H1 (cell line): ENCODE data around the gene RWDD3. TPM values are rescaled to one million over a fixed set of nuclear protein-coding genes. Genes with fewer than 3 reads are reported as not detected.

ENCODE experiments used
- CTCF ChIA-PET: fragments of 300-600 bp; sonication (Branson Sonifier 250); formaldehyde crosslinking; loops from one replicate; lab custom pipeline; 2021; ENCODE audit not compliant: partially characterized antibody; lab: Charles Lee
- POLR2A ChIA-PET: fragments of 300-600 bp; sonication (Branson Sonifier 250); formaldehyde crosslinking; loops from one replicate; lab custom pipeline; 2021; ENCODE audit warnings: inconsistent platforms; ENCODE audit not compliant: partially characterized antibody; lab: Charles Lee
- DNase-seq, 2 experiments: peaks; one replicate each; pipeline versions ENCODE4 v3.0.0 to v3.0.0-alpha.2; 2010 to 2022; ENCODE audit warnings: low spot score in 2 of 2, low read depth in 1 of 2, mixed read lengths in 1 of 2
- FAIRE-seq: peaks from 2 replicates; lab custom pipeline; 2011; peaks lifted over from hg19 to GRCh38; lab: Jason Lieb, UNC
- H2AFZ ChIP-seq: 2 replicates; pipeline ENCODE4 v1.8.1; 2012; ENCODE audit warnings: low read length, inconsistent platforms
- H2AK5ac ChIP-seq: 2 replicates; pipeline ENCODE4 v1.6.1; 2013; ENCODE audit warnings: low read depth, low read length
- H2BK120ac ChIP-seq: replicated peaks from 2 replicates; pipeline ENCODE3; 2013; ENCODE audit warnings: low read depth, low read length, inconsistent platforms
- H2BK12ac ChIP-seq: 2 replicates; pipeline ENCODE4 v1.6.1; 2013; ENCODE audit warnings: low read depth, low read length
- H2BK15ac ChIP-seq: 2 replicates; pipeline ENCODE4 v1.6.1; 2013; ENCODE audit warnings: low read length
- H2BK20ac ChIP-seq: 2 replicates; pipeline ENCODE4 v1.6.1; 2013; ENCODE audit warnings: low read length
- H2BK5ac ChIP-seq: 2 replicates; pipeline ENCODE4 v1.6.1; 2013; ENCODE audit warnings: low read depth, low read length
- H3K14ac ChIP-seq: 2 replicates; pipeline ENCODE4 v1.6.1; 2013; ENCODE audit warnings: inconsistent platforms; ENCODE audit not compliant: insufficient read length
- H3K18ac ChIP-seq: 2 replicates; pipeline ENCODE4 v1.6.1; 2013; ENCODE audit warnings: low read length; ENCODE audit errors: extremely low read depth
- H3K23ac ChIP-seq: 2 replicates; pipeline ENCODE4 v1.6.1; 2013; ENCODE audit warnings: inconsistent platforms; ENCODE audit not compliant: insufficient read length
- H3K23me2 ChIP-seq: 2 replicates; pipeline ENCODE4 v1.6.1; 2013; ENCODE audit warnings: low read depth, low read length
- H3K27ac ChIP-seq: 2 replicates; pipeline ENCODE4 v1.6.1; 2011; ENCODE audit warnings: low read depth, low read length, inconsistent platforms
- H3K27me3 ChIP-seq, 4 experiments: replicated peaks in 1 of 4; 1 replicate in 1 of 4; 2 replicates in 3 of 4; pipeline versions ENCODE4 v1.6.1 to v1.8.1; 2011 to 2013; ENCODE audit warnings: low read length in 3 of 4, mild to moderate bottlenecking in 3 of 4, inconsistent platforms in 2 of 4, mixed read lengths in 2 of 4, moderate library complexity in 1 of 4; ENCODE audit not compliant: control insufficient read depth in 3 of 4, insufficient read depth in 3 of 4; ENCODE audit errors: extremely low read depth in 1 of 4
- H3K36me3 ChIP-seq, 4 experiments: 2 replicates each; pipeline versions ENCODE4 v1.6.1 to v1.8.1; 2011 to 2013; ENCODE audit warnings: mild to moderate bottlenecking in 4 of 4, low read length in 3 of 4, moderate library complexity in 2 of 4, control low read depth in 1 of 4, inconsistent platforms in 1 of 4; ENCODE audit not compliant: insufficient read depth in 4 of 4, control insufficient read depth in 2 of 4
- H3K4ac ChIP-seq: replicated peaks from 2 replicates; pipeline ENCODE3; 2013; ENCODE audit warnings: low read length, low read depth, mixed read lengths, inconsistent platforms; ENCODE audit not compliant: insufficient read length
- H3K4me1 ChIP-seq, 4 experiments: replicated peaks in 1 of 4; 1 replicate in 1 of 4; 2 replicates in 3 of 4; pipeline versions ENCODE4 v1.6.1 to v1.8.1; 2011 to 2013; ENCODE audit warnings: low read length in 3 of 4, inconsistent platforms in 2 of 4, mixed read lengths in 1 of 4; ENCODE audit not compliant: insufficient read depth in 4 of 4, control insufficient read depth in 3 of 4
- H3K4me2 ChIP-seq, 2 experiments: 2 replicates each; pipeline versions ENCODE4 v1.6.1 to v1.8.1; 2011 to 2013; ENCODE audit warnings: low read depth in 2 of 2, low read length in 2 of 2, control low read depth in 1 of 2, inconsistent platforms in 1 of 2, mild to moderate bottlenecking in 1 of 2; ENCODE audit not compliant: insufficient read depth in 1 of 2
- H3K4me3 ChIP-seq, 4 experiments: fragments of 200-600, 300-600 bp in 1 of 4; sonication (generic), shearing (Covaris generic), sonication (Bioruptor Twin) in 1 of 4; 2 replicates each; pipeline versions ENCODE4 v1.5.1 to v1.8.1; 2011 to 2016; ENCODE audit warnings: low read length in 4 of 4, low read depth in 3 of 4, control low read depth in 2 of 4, inconsistent platforms in 2 of 4, mild to moderate bottlenecking in 2 of 4, mixed read lengths in 1 of 4, moderate library complexity in 1 of 4; ENCODE audit not compliant: insufficient read depth in 2 of 4; ENCODE audit errors: extremely low read depth in 1 of 4
- H3K56ac ChIP-seq: replicated peaks from 2 replicates; pipeline ENCODE3; 2013; ENCODE audit warnings: low read depth, mild to moderate bottlenecking, mixed read lengths, low read length, inconsistent platforms; ENCODE audit not compliant: insufficient read length
- H3K79me1 ChIP-seq: 2 replicates; pipeline ENCODE4 v1.6.1; 2013; ENCODE audit warnings: low read depth, low read length, control low read depth
- H3K79me2 ChIP-seq, 2 experiments: 2 replicates each; pipeline versions ENCODE4 v1.6.1 to v1.8.1; 2012 to 2013; ENCODE audit warnings: low read length in 2 of 2, mild to moderate bottlenecking in 2 of 2, inconsistent platforms in 1 of 2; ENCODE audit not compliant: insufficient read depth in 2 of 2, control insufficient read depth in 1 of 2
- H3K9ac ChIP-seq, 4 experiments: replicated peaks in 1 of 4; 1 replicate in 1 of 4; 2 replicates in 3 of 4; pipeline versions ENCODE4 v1.6.1 to v1.8.1; 2011 to 2013; ENCODE audit warnings: low read depth in 3 of 4, low read length in 3 of 4, control low read depth in 2 of 4, mild to moderate bottlenecking in 2 of 4, moderate library complexity in 2 of 4, inconsistent platforms in 1 of 4; ENCODE audit errors: extremely low read depth in 1 of 4
- H3K9me3 ChIP-seq, 2 experiments: 2 replicates each; pipeline versions ENCODE4 v1.6.1 to v1.8.1; 2012 to 2013; ENCODE audit warnings: mild to moderate bottlenecking in 2 of 2, moderate library complexity in 2 of 2, control low read depth in 1 of 2, inconsistent platforms in 1 of 2, low read depth in 1 of 2, low read length in 1 of 2, mixed read lengths in 1 of 2; ENCODE audit not compliant: insufficient read depth in 2 of 2
- H4K20me1 ChIP-seq, 2 experiments: replicated peaks in 1 of 2; 2 replicates each; pipeline versions ENCODE3 to v1.8.1; 2011 to 2013; ENCODE audit warnings: inconsistent platforms in 2 of 2, low read length in 2 of 2, mild to moderate bottlenecking in 1 of 2; ENCODE audit not compliant: insufficient read depth in 2 of 2, control insufficient read depth in 1 of 2
- H4K5ac ChIP-seq: 2 replicates; pipeline ENCODE4 v1.6.1; 2013; ENCODE audit warnings: low read length, low read depth, mixed read lengths, inconsistent platforms; ENCODE audit not compliant: insufficient read length
- H4K8ac ChIP-seq: 2 replicates; pipeline ENCODE4 v1.8.0; 2013; ENCODE audit warnings: mild to moderate bottlenecking, moderate library complexity, low read length, inconsistent platforms; ENCODE audit not compliant: insufficient read depth; ENCODE audit errors: extremely low read depth
- H4K91ac ChIP-seq: replicated peaks from 2 replicates; pipeline ENCODE3; 2013; ENCODE audit warnings: low read length, mixed read lengths, inconsistent platforms; ENCODE audit not compliant: insufficient read length
- HDAC6 ChIP-seq: IDR thresholded peaks from one replicate; pipeline ENCODE4 v1.7.1; 2012; ENCODE audit warnings: low read depth, mild to moderate bottlenecking, inconsistent platforms, low read length, moderate library complexity
- WGBS, 2 experiments: shearing (Covaris generic) in 1 of 2; methylation state at CpG; one replicate each; pipeline versions ENCODE4 v1.1.6 to v1.1.7; 2013 to 2015; ENCODE audit warnings: low lambda C conversion rate in 2 of 2, mixed read lengths in 2 of 2, inconsistent platforms in 1 of 2, low coverage in 1 of 2, missing lambda C conversion rate in 1 of 2; ENCODE audit not compliant: insufficient replicate concordance in 2 of 2, insufficient coverage in 1 of 2, insufficient read length in 1 of 2; ENCODE audit errors: extremely low coverage in 1 of 2, missing lambda C conversion rate in 1 of 2; 5-methylcytosine and 5-hydroxymethylcytosine counted together
- polyA plus RNA-seq, 7 experiments: library from polyadenylated mRNA; depleted of rRNA in 3 of 7; stranded (reverse) in 5 of 7; unstranded in 2 of 7; fragments of >200 nt in 5 of 7; fragments of 200-250 nt in 2 of 7; gene quantifications; 1 replicate in 5 of 7; 2 replicates in 1 of 7; 4 replicates in 1 of 7; pipeline versions ENCODE4 v1.2.1 to v1.2.3, GENCODE V29; 2011 to 2013; ENCODE audit warnings: missing spikeins in 2 of 7, mixed read lengths in 2 of 7
- total RNA-seq: library from RNA; stranded (reverse); fragmentation: NEBNext Ultra II Directional; extraction: Animal tissue kit (Norgen Biotek cat#: 25700); gene quantifications from 2 replicates; pipeline ENCODE4 v1.2.1, GENCODE V29; 2021

RWDD3 gene
- total and polyA plus RNA-seq, 2 of the 8 experiments (the other 6 are each of a cell fraction or from before 2014, with no cell fraction given), result 7.9 to 14.5 TPM

- ChIA-PET POLR2A (no interaction called here), CTCF (interaction anchor here (0.5 to 1.9 kb wide), 4 partner anchors 18 to 554 kb away, joined by 3 to 6 read pairs (median 5); no protein-coding TSS in a partner anchor)
- Histone ChIP-seq H3K23ac (no peak overlapping the region), H4K91ac (no peak overlapping the region), H3K79me2 (no peaks in the 10 kb centered on the region), H2AK5ac (no peak overlapping the region), H3K56ac (no peak overlapping the region), H3K27ac (no peak overlapping the region), H3K27me3 (peaks cover 0 to 1% (median 0%) of the 10 kb centered on the region in 4 experiments; a peak in 1 of 7 replicates), H2BK12ac (no peak overlapping the region), H4K5ac (no peak overlapping the region), H4K20me1 (no peaks in the 10 kb centered on the region), H3K36me3 (no peaks in the 10 kb centered on the region), H2BK5ac (no peak overlapping the region), H2AFZ (no peak overlapping the region), H4K8ac (no peak overlapping the region), H3K23me2 (no peaks in the 10 kb centered on the region), H2BK20ac (no peak overlapping the region), H3K79me1 (no peaks in the 10 kb centered on the region), H2BK120ac (no peak overlapping the region), H3K14ac (no peak overlapping the region), H3K4me2 (no peak overlapping the region), H2BK15ac (no peak overlapping the region), H3K18ac (no peak overlapping the region), H3K4me3 (no peak overlapping the region), H3K4ac (no peak overlapping the region), H3K4me1 (no peaks in the 10 kb centered on the region; a peak in 1 of 7 replicates), H3K9me3 (no peaks in the 10 kb centered on the region; a peak in 1 of 4 replicates), H3K9ac (no peak overlapping the region)
- WGBS, 2 experiments, result 100% methylated on average over 2 of the region's 2 CpGs; no CpG with 5 or more reads in 1 of the 2 experiments
- DNase-seq, result no peak
- no peak for FAIRE-seq
- no peak for TF ChIP-seq HDAC6
Observed at GRCh38 chr1:95287825-95288224, 53.8 kb downstream of the RWDD3 start.
